GM10266 (cell line): Measurements from ENCODE around the gene MRPS30.

Experiments used
- DNase-seq: peaks from one replicate; pipeline ENCODE4 v3.0.0; 2012; ENCODE audit errors: extremely low spot score
- TF ChIP-seq, protein P1 (sequence below): IDR thresholded peaks from 2 replicates; pipeline ENCODE4 v1.5.1; 2012; ENCODE audit warnings: mild to moderate bottlenecking, low read depth; ENCODE audit not compliant: control insufficient read depth, insufficient read depth; ENCODE audit errors: missing control alignments

The MRPS30 gene

DNA sequence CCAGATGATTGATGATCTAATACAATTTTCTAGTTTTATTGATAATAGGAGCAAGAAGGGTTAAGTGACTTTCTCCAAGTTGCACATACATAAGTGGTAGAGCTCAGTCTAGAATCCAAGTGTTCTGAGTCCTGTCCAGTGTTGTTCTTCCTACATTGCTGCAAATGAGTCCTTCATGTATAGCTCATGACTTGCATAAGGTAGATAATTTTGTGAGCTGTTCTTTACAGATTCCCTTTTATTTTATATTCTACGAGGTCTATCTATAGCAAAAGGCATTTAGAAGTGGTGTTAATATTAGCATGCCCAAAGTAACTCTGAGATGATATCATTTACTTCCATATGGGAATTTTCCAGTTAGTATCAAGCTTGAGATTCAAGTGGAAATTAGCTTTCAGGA is 20.0 kb downstream of the MRPS30 start:
- no peak for DNase-seq
- TF ChIP-seq, protein P1, sequence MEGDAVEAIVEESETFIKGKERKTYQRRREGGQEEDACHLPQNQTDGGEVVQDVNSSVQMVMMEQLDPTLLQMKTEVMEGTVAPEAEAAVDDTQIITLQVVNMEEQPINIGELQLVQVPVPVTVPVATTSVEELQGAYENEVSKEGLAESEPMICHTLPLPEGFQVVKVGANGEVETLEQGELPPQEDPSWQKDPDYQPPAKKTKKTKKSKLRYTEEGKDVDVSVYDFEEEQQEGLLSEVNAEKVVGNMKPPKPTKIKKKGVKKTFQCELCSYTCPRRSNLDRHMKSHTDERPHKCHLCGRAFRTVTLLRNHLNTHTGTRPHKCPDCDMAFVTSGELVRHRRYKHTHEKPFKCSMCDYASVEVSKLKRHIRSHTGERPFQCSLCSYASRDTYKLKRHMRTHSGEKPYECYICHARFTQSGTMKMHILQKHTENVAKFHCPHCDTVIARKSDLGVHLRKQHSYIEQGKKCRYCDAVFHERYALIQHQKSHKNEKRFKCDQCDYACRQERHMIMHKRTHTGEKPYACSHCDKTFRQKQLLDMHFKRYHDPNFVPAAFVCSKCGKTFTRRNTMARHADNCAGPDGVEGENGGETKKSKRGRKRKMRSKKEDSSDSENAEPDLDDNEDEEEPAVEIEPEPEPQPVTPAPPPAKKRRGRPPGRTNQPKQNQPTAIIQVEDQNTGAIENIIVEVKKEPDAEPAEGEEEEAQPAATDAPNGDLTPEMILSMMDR: no peak

DNA sequence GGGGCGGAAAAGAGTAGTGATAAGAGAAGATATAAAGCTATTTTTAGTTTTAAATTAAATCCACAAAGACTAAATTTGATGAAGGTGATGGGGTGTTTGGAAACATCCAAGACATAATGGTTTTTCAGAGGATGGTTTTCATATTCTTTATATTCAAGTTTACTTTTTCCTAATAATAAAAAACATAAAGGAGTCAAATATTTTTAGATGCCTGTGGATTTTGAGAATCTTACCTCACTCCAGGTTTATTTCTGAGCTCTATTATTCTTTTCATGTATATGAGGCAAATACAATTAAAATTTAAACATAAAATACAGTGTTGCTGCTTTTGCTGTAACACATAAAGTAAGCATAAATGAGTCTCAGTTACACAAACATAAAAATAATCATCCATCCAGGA is 22.2 kb downstream of the MRPS30 start:
- DNase-seq: no peak
- TF ChIP-seq, protein P1: no peak

DNA sequence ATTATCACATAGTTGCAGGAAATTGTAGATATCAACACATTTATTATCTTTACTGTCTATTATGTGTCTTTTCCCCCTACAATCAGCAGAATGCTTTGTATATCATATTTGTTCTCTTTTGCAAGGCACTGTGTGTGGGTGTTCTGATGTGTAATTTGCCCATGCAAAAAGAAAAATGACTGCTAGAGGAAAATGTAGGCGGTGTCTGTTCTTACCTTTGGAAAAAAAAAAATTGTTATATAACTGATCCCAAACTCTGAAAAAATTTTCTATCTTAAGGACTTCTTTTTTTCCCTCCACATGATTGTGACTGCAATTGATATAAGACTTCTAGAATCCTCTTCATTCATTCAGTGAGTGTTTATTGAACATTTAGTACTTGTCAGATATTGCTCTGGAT is 24.5 kb downstream of the MRPS30 start:
- no peak for DNase-seq
- TF ChIP-seq, protein P1: no peak

DNA sequence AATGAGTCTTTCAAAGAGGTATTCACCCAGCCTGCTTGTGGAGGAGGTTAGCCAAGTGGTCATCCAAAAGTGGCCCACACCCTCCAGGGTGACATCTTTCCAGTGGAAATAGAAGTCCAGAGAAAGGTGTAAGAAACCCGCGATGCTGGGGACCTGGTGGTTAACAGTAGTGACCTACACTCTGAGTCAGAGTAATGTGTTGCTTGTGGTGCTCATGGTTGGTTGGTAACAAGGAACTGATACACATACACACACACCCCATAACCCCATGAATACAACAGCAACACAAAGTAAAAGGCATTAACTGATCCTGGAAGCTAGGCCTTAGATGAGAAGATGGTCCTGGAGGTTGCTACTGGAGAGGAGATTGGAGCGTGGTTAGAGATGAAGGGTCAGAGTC is 26.9 kb downstream of the MRPS30 start:
- no peak for DNase-seq
- TF ChIP-seq, protein P1: no peak

DNA sequence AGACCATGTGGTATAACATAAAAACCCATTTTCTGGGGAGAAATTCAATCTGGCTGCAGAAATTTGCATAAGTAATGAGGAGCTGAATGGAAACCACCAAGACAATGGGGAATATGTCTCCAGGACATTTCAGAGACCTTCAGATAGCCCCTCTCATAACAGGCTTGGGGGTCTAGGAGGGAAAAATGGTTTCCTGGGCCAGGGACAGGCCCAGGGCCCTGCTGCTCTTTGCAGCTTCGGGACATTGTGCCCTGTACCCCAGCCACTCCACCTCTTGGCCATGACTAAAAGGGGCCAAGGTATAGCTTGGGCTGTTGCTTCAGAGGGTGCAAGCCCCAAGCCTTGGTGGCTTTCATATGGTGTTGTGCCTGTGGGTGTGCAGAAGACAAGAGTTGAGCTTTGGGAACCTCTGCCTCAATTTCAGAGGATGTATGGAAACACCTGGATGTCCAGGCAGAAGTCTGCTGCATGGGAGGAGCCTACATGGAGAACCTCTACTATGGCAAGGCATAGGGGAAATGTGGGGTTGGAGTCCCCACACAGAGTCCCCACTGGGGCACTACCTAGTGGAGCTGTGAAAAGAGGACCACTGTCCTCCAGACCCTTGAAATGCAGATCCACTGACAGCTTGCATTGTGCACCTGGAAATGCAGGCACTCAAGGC is 30.4 kb downstream of the MRPS30 start:
- TF ChIP-seq, protein P1: no peak
- no peak for DNase-seq

DNA sequence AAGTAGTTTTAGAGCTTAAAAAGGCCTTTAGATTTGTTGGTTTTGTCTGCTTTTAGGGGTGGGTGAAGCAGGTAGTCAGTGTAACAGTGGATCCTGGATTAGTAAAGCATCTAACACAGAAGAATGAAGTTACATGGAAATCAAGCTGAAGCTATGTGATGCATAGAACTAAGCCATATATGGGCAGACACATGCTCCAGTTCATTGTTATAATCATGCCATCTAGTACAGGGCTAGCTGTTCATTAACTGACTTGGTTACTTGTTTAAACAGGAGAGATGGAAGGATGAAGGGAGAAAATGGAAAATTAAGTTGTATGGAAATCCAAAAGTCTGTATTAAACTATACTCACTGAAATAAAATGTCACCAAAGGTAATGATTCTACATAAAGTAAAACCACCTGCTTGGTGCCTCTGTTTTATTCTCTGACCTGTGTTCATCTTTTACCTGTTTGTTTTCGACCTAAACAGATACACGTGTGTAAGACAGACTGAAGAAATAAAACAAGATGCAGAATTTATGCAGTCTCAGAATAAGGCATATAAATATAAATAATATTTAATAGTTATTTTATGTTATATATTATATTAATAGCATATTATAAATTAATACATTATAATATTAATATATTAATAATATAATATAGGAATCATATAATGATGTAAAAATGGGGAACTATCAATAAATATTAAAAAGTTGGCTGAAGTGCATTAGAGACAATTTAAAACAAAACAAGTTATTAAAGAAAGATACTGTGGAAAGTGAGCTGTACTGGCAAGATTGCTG is 33.9 kb downstream of the MRPS30 start:
- TF ChIP-seq, protein P1: no peak

DNA sequence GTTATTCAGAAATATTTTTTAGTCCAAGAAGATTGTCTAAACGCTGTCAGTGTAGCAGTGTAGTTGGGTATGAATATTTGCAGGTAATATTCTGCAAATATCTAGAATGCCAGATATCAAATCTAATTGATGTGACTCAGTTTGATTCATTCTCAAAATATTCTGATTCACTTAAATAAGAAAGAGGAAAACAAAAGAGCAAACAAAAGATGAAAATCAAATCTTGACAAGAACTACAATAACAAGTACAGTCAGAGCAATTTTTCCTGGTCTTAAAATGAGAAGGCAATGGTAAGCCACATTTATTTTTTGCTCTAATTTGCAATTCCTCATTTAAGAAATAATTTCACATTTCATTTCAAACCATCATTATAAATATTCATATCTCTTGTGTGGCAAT is 36.0 kb downstream of the MRPS30 start:
- TF ChIP-seq, protein P1: no peak
- DNase-seq: no peak

More for the DNA sequence above, 33.9 kb downstream of the MRPS30 start:
- DNase-seq: no peak
